ENCODE results near the gene ZMYND8. TPM values are rescaled to one million over a fixed set of nuclear protein-coding genes. Genes with fewer than 3 reads are reported as not detected.

ZMYND8 gene
- total and polyA plus RNA-seq, 2 donors (not counting 3 experiments of a cell fraction or from before 2014, with no cell fraction given): 30.6 to 75.2 TPM

DNA sequence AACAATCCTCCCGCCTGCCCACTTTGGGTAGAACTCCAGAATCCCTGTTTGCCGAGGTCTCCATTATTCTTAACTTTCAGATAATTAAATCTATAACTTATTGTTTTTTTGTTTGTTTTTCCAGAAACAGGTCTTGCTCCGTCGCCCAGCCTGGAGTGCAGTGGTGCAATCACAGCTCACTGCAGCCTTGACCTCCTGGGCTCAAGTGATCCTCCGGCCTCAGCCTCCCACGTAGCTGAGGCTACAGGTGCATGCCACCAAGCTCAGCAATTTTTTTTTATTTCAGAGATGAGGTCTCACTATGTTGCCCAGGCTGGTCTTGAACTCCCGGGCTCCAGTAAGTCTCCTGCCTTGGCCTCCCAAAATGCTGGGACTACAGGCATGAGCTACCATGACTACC, 28.8 kb downstream of the ZMYND8 start:
- Histone ChIP-seq H3K9ac (replicated peaks; ENCODE audit: extremely low read depth, insufficient read depth, low read length) (no peak overlapping the region), H2AFZ (ENCODE audit: low read depth, low read length) (no peak overlapping the region), H3K4me3 (replicated peaks in 1 of 3; ENCODE audit: insufficient read depth in 1 of 3, low read depth in 1 of 3, low read length in 3 of 3) (no peak overlapping the region), H3K27ac (ENCODE audit: insufficient read depth, low read depth, low read length) (no peak overlapping the region), H3K79me2 (ENCODE audit: control insufficient read depth, insufficient read depth, low read length) (peaks cover 71% of the 10 kb centered on the region), H3K27me3 (ENCODE audit: control insufficient read depth in 2 of 2, insufficient read depth in 2 of 2, low read length in 2 of 2) (no peaks in the 10 kb centered on the region), H3K4me1 (ENCODE audit: control insufficient read depth, extremely low read depth, insufficient read depth, low read length) (peaks cover 42% of the 10 kb centered on the region), H3K9me3 (replicated peaks; ENCODE audit: control insufficient read depth, insufficient read depth, low read length) (no peaks in the 10 kb centered on the region), H3K9me1 (replicated peaks; ENCODE audit: control insufficient read depth, extremely low read depth, insufficient read depth, low read length) (no peaks in the 10 kb centered on the region), H3K36me3 (ENCODE audit: control insufficient read depth in 2 of 2, extremely low read depth in 1 of 2, insufficient read depth in 2 of 2, low read length in 2 of 2) (peaks cover 0 to 9% of the 10 kb centered on the region in 2 experiments), H3K4me2 (ENCODE audit: insufficient read depth, low read length) (no peak overlapping the region), H4K20me1 (replicated peaks; ENCODE audit: control insufficient read depth, extremely low read depth, insufficient read depth, low read length) (no peaks in the 10 kb centered on the region)
- intact Hi-C loops (cut with micrococcal nuclease): no loop called here
- CTCF ChIA-PET: interaction anchor here (1.1 to 7.1 kb wide), 3 partner anchors 23 to 56 kb away, joined by 3 to 58 read pairs (median 5); no protein-coding TSS in a partner anchor
- POLR2A ChIA-PET: interaction anchor here (1.6 to 1.7 kb wide), 2 partner anchors 8 to 10 kb away, joined by 3 to 9 read pairs; no protein-coding TSS in a partner anchor
- DNase-seq (ENCODE audit: low read depth, low spot score) (no peak), FAIRE-seq (no peak)
- no TSS peak for BruUV-seq (replicated peaks)
- TF ChIP-seq POLR2A (IDR thresholded peaks at IDR 0.05; ENCODE audit: low read depth, low read length) (no peak), JUN (IDR thresholded peaks at IDR 0.05; ENCODE audit: borderline replicate concordance, insufficient read depth, insufficient read length, low read depth) (no peak), GATA2 (IDR thresholded peaks at IDR 0.05; ENCODE audit: insufficient read depth, insufficient read length, low read depth, low read length) (no peak), CTCF (IDR thresholded peaks at IDR 0.05; ENCODE audit: extremely low read depth in 1 of 2, insufficient read depth in 1 of 2, low read depth in 1 of 2, low read length in 2 of 2) (no peak), EZH2 (IDR thresholded peaks at IDR 0.05; ENCODE audit: borderline replicate concordance, low read depth, low read length, severe bottlenecking) (no peak), FOS (IDR thresholded peaks at IDR 0.05; ENCODE audit: borderline replicate concordance, insufficient read depth, low read length) (no peak), MAX (IDR thresholded peaks at IDR 0.05; ENCODE audit: insufficient read depth, insufficient read length) (no peak), MYC (IDR thresholded peaks at IDR 0.05; ENCODE audit: low read depth, low read length) (no peak), POLR2AphosphoS5 (IDR thresholded peaks at IDR 0.05; ENCODE audit: insufficient read depth, low read depth, low read length) (no peak)
- dilution Hi-C loops (cut with MboI; ENCODE audit: extremely low pct_ligation_motif_present, low sequenced_read_pairs): no loop called here

Data from endothelial cell of umbilical vein (primary cell).